HFFc6 (cell line): ENCODE measurements around the gene SAMD8. TPM values are rescaled to one million over a fixed set of nuclear protein-coding genes. Genes with fewer than 3 reads are reported as not detected.

Experiments
- DNase-seq: peaks from one replicate; pipeline ENCODE4 v3.0.0-alpha.2; 2018
- H3K27ac Mint-ChIP-seq: 2 replicates; pipeline ENCODE4 v1.8.0; 2020; ENCODE audit warnings: mild to moderate bottlenecking, mixed read lengths
- H3K27me3 Mint-ChIP-seq: 2 replicates; pipeline ENCODE4 v1.8.0; 2021; ENCODE audit warnings: mild to moderate bottlenecking, moderate library complexity, mixed read lengths; ENCODE audit not compliant: insufficient read depth
- H3K36me3 Mint-ChIP-seq: 2 replicates; pipeline ENCODE4 v1.8.0; 2021; ENCODE audit warnings: low read depth, mixed read lengths
- H3K4me1 Mint-ChIP-seq: 2 replicates; pipeline ENCODE4 v1.8.0; 2020; ENCODE audit warnings: low read depth, mixed read lengths
- H3K4me3 Mint-ChIP-seq: 2 replicates; pipeline ENCODE4 v1.8.0; 2020; ENCODE audit warnings: mild to moderate bottlenecking, moderate library complexity, mixed read lengths
- H3K9me3 Mint-ChIP-seq: 2 replicates; pipeline ENCODE4 v1.8.0; 2020; ENCODE audit warnings: mild to moderate bottlenecking, mixed read lengths
- total RNA-seq, 6 experiments: library from RNA; stranded (reverse); fragmentation: NEBNext Ultra II Directional; extraction: Animal tissue kit (Norgen Biotek cat#: 25700); gene quantifications; 2 replicates in 1 of 6; 3 replicates in 5 of 6; pipeline ENCODE4 v1.2.3, GENCODE V29; 2021
- TF ChIP-seq, protein P1 (sequence below): fragments of 200-600 bp; sonication (generic); IDR thresholded peaks from 2 replicates; pipeline ENCODE4 v1.5.0; 2021; ENCODE audit warnings: antibody characterized with exemption, mild to moderate bottlenecking

SAMD8 gene
- total RNA-seq, 6 experiments from 2014 or later, result 26.5 to 31.5 (median 29.9) TPM

DNA sequence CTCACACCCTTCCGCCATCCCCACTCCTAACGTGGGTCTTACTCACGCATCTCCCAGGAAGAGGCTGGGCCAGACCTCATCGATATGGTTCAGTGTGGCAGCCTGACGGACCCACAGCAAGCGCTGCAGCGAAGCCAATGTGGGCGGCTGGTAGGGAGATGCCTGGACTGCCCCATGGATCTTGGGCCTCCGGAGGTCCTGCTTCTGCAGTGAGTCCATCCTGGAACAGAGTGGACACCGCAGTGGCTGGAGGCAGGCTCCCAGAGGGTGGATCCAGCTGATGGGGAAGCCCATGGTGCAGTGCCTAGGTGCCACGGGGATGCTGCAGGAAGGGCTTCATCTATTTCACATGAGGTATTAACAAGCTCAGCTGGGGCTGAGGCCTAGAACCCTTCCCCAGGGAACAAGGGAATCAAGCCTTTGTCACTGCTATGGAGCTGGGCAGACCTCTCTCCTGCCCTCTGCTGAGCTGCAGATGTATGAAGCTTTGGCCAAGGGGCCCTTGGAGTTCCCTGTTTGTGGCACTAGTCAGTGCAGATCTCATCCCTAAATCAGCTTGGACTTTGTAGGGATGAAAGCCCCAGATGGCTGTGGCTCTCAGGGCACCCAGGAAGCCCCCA lies 13.7 kb upstream of the SAMD8 start:
- TF ChIP-seq, protein P1, sequence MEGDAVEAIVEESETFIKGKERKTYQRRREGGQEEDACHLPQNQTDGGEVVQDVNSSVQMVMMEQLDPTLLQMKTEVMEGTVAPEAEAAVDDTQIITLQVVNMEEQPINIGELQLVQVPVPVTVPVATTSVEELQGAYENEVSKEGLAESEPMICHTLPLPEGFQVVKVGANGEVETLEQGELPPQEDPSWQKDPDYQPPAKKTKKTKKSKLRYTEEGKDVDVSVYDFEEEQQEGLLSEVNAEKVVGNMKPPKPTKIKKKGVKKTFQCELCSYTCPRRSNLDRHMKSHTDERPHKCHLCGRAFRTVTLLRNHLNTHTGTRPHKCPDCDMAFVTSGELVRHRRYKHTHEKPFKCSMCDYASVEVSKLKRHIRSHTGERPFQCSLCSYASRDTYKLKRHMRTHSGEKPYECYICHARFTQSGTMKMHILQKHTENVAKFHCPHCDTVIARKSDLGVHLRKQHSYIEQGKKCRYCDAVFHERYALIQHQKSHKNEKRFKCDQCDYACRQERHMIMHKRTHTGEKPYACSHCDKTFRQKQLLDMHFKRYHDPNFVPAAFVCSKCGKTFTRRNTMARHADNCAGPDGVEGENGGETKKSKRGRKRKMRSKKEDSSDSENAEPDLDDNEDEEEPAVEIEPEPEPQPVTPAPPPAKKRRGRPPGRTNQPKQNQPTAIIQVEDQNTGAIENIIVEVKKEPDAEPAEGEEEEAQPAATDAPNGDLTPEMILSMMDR, result peak; percentile 57
- H3K9me3 Mint-ChIP-seq, result no peaks in the 10 kb centered on the region
- no peak overlapping the region for H3K27ac Mint-ChIP-seq
- H3K4me1 Mint-ChIP-seq, result peaks cover 6% of the 10 kb centered on the region
- no peak for DNase-seq
- H3K4me3 Mint-ChIP-seq, result no peak overlapping the region
- H3K27me3 Mint-ChIP-seq, result peaks cover 7% of the 10 kb centered on the region
- no peaks in the 10 kb centered on the region for H3K36me3 Mint-ChIP-seq

DNA sequence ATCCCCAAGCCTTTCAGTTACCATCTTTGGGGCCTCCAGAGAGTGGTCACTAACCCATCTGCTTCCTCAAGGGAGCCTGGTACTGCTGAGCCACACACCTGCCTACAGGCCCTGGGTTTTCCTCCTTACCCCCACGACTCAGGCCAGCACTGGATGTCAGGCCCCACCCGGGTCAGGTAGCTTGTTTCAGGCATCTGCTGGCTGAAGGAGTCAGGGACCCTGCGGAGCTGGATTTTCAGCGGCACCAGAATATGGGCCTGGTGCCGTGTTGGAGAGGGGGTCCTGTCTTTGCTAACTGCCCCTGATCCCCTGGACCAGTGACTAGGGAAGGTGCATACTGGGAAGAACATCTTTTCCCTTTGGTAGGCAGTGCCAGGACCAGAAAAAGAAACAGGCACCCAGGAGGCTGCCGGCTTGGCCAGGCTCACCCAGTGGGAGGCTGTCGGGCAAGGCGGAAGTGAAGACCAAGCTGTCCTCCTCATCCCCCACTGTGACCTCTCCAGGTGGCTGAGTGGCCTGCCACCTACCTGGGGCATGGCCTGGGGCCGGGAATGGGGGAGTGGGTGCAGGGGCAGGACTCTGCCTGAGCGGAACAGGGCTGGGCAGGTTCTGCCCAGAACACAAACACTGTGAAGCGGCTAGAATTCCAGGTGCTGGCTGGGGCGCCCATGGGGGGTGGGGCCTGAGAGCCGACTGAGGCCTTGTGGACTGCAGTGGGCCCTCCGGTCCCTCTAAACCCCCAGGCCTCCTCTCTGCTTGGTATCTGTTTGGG lies 12.4 kb upstream of the SAMD8 start:
- Mint-ChIP-seq H3K36me3 (no peaks in the 10 kb centered on the region), H3K9me3 (no peaks in the 10 kb centered on the region), H3K4me1 (peaks cover 6% of the 10 kb centered on the region), H3K27me3 (peaks cover 1% of the 10 kb centered on the region; the same call in 1 of the 2 replicates), H3K27ac (no peak overlapping the region), H3K4me3 (no peak overlapping the region)
- TF ChIP-seq, protein P1, result no peak
- no peak for DNase-seq

DNA sequence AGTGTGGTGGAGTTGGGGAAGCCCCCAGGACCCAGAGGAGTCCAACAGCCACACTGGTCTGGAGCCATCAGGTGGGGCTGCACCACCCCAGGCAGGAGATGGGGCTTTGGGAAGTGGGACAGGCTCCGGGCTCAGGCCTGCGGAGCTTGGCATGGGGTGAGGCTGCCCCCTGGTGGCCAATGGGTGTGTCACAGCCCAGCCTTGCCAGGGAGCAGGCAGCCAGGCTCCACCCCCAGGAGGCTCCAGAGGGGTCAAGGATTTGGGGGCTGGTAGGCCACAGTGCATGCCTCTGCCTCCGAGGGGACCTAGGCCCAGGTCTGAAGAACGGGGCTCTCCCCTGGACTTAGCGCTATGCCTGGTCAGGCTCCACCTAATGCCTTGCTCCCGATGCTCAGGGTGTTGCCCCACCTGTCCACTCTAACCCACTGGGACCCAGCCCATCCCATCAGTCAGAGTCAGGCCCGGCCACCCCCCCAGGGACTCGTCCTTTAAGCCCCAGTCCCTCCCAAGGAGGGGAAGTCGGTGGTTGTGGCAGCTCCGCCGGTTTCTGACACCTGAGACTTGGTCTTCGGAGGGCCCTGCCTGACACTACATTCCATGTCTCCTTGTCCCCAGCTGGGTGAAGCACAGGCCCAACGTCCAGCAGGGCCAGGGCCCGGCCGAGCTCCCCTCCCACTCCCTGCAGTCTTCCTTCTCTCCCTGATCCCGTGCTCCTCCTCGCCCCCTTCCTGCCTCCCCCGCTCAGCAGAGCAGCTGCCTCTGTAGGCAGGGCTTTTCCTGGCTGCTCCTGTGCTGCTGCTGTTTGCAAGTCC lies 11.3 kb upstream of the SAMD8 start:
- Mint-ChIP-seq H3K27ac (no peak overlapping the region), H3K4me3 (no peak overlapping the region), H3K9me3 (no peaks in the 10 kb centered on the region), H3K4me1 (peaks cover 6% of the 10 kb centered on the region), H3K36me3 (no peaks in the 10 kb centered on the region), H3K27me3 (no peaks in the 10 kb centered on the region)
- peak; percentile 46 for DNase-seq
- TF ChIP-seq, protein P1, result peak; percentile 99

DNA sequence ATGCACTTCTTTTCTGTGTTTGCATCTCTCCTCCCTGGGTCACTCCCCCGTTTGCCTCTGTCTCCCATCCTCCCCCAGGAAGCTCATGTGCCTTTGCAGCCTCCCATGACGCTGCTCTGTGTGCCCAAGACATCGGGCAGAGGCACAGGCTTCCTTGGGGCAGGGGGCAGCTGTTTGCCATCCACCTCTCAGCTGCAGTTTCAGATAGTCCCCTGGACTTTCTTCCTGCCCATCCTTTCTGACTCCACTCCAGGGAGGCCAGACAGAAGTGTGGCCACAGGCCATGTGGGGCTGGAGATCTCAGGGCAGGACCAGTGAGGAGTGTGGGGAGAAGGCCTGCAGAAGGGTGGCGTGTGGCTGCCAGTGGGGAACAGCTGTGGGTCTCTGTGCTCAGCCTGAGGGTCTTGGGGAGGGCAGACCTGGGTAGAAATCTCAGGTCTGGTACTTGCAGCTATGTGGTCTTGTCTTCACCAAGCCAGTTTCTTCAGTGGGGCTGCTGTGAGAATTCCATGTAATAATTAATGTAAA lies 10.6 kb upstream of the SAMD8 start:
- Mint-ChIP-seq H3K4me3 (no peak overlapping the region), H3K27ac (no peak overlapping the region), H3K27me3 (no peaks in the 10 kb centered on the region), H3K4me1 (peaks cover 6% of the 10 kb centered on the region), H3K9me3 (no peaks in the 10 kb centered on the region), H3K36me3 (no peaks in the 10 kb centered on the region)
- TF ChIP-seq, protein P1, result no peak
- no peak for DNase-seq

DNA sequence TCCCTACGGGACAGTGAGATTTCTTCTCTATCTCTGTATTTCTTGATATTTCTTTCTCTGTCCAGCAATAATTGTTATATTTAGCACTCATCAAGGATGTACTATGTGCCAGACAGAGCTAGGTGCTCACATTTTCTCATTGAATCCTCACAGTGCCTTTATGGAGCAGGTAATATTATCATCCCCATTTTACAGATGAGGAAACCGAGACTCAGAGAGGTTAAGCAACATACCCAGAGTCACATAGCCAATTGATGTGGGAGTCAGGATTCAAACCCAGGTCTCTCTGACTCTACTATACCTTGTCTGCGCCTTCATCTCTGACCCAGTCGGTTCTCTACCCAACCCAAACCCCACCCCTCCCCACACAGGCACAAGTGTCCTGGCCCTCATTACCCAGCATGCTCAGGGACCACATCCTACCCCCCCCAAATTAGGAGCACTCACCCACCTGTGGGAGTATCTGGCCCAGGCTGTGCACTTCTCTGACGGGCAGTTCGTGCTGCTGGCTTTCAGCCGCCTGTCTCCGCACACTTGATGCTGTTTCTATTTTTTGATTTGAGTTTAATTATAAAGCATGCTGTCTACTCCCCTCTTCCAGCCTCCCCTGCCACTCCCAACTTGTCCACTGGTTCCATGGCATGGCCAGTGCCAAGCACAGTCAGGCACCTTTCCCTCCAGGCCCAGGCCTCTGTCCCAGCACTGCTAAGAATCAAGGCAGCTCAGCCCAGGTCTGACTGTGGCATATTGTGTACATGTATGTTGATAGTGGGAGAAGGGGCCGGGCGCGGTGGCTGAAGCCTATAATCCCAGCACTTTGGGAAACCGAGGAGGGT lies 9.8 kb upstream of the SAMD8 start:
- no peak for DNase-seq
- H3K27me3 Mint-ChIP-seq, result no peaks in the 10 kb centered on the region
- no peaks in the 10 kb centered on the region for H3K36me3 Mint-ChIP-seq
- no peaks in the 10 kb centered on the region for H3K9me3 Mint-ChIP-seq
- H3K4me3 Mint-ChIP-seq, result no peak overlapping the region
- peaks cover 6% of the 10 kb centered on the region for H3K4me1 Mint-ChIP-seq
- TF ChIP-seq, protein P1, result no peak
- no peak overlapping the region for H3K27ac Mint-ChIP-seq
